Endometrial microvascular endothelial cells (primary cell): ENCODE measurements around the gene MEGF10. TPM values are rescaled to one million over a fixed set of nuclear protein-coding genes. Genes with fewer than 3 reads are reported as not detected.

Source experiments
- in situ Hi-C: cut with HindIII; loops from 2 replicates; pipeline ENCODE4 v1.10.0; 2017; ENCODE audit warnings: low sequenced_read_pairs, low pct_unique_long_range_greater_than_20kb; ENCODE audit errors: inconsistent ontology term
- total RNA-seq: library from RNA; depleted of rRNA; stranded (reverse); fragments of >200 nt; gene quantifications from one replicate; pipeline ENCODE4 v1.2.3, GENCODE V29; 2015; ENCODE audit errors: inconsistent ontology term

MEGF10 gene
- total RNA-seq, 1 donor from 2014 or later, result not detected

DNA sequence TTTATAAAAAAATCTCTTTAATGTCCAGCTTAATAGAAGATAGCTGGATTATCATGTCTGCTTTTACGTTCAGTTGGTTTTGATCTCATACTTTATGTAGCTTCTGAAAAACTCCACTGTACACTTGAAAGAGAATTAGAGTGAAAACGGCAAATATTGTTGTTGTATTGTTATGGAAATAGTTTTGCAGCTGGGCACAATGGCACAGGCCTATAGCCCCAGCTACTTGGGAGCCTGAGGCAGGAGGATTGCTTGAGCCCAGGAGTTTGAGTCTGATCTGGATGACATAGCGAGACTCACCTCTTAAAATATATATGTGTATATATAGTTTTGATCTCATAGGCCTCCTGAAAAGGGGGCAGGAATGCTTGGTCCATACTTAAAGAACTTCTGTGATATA lies 159.4 kb downstream of the MEGF10 start:
- in situ Hi-C loops, result no loop called here

- in situ Hi-C loops, result no loop called here
These were observed 160.5 kb downstream of the MEGF10 start for GRCh38 chr5:127451096-127451495.

DNA sequence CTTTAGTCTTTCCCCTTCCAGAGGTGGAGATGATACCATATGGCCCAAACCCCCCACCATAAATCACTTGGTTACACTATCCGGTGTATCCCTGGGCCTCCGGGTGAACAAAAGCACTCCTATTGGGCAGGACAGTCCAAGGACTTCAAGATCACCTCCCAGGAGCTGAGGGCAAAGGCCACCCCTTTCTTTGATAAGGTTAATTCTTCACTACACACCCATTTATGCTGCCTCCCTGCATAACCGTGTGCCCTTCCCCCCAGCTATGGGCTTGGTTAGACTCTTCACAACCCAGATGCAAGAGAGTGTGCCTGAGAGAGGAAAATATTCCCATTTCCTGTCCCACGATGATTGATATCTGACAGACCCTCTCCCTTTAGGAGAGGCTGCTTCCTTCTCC lies 162.0 kb downstream of the MEGF10 start:
- in situ Hi-C loops, result no loop called here

DNA sequence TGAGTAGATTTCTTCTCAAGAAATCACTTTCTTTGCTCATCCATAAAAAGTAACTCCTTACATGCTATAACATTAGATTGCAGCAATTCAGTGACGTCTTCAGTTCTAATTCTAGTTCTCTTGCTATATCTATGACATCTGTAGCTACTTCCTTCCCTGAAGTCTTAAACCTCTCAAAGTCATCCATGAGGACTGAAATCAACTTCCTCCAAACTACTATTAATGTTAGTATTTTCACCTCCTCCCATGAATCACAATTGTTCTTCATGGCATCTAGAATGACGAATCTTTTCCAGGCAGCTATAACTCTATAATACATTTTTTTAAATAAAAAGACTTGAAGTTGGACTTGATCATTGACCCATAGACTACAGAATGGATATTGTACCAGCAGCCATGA lies 180.6 kb downstream of the MEGF10 start:
- in situ Hi-C loops, result no loop called here

- in situ Hi-C loops, result no loop called here
These were observed 182.1 kb downstream of the MEGF10 start for GRCh38 chr5:127472700-127473099.

- in situ Hi-C loops, result no loop called here
These were observed 195.9 kb downstream of the MEGF10 start for GRCh38 chr5:127486471-127486870.

DNA sequence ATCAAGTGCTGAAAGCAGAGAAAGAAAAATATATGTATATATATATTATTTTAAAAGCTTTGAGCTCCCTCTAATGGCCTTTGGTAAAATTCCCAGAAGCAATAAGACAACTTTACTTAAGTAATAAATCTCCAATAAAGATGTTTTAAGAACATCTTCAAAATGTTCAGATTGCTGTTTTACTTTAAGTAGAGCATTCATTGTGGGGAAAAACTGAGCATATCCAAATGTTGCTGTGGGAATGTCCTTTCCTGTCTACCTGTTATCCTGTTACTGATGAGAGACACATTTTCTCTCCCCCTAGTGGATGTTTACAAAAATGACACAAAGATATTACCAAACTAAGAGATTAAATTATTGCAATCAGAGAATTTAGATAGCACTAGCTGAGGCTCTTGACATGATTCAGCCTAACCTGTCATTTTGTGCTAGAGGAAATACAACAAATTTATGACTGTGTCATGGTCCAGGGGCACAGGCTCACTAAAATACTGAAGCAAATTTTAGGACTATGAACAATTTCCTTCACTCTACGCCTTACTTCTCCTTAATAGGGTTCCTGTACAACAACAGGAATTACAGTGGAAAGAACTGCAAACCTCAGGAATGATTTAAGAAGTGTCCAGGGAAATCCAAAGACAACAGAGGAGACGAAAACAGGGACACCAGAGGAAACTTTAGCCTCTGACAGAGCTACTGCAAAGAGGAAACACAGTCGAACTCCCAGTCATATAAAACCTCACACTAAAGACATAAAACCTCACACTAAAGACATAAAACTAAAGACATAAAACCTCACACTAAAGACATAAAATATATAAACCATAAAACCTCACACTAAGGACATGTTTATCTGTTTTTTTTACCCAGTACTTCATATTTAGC lies 202.5 kb downstream of the MEGF10 start:
- in situ Hi-C loops, result no loop called here

- in situ Hi-C loops, result no loop called here
These were observed 208.0 kb downstream of the MEGF10 start for GRCh38 chr5:127498548-127498947.

DNA sequence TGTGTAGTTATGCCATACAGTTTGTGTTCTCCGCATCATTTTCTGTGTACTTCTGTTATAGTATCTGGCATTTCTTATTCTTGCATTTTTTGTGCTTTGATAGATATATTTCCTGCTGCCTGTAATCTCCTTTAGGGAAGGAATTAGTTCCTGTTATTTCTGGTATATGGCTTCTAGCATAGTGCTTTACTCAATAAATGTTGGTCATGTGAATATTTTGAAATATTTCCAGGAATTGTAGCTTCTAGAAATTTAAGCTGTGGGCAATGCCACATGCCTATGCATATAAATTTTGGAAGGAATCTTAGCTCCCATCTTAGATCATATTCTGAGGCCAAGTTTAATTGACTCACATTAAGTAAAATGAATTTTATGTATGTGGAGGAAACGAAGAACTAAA lies 215.3 kb downstream of the MEGF10 start:
- in situ Hi-C loops, result no loop called here

- in situ Hi-C loops, result no loop called here
These were observed 216.0 kb downstream of the MEGF10 start for GRCh38 chr5:127506616-127507015.

- in situ Hi-C loops, result no loop called here
These were observed 218.2 kb downstream of the MEGF10 start for GRCh38 chr5:127508644-127509373.

Other genes with a start within 250 kb of the MEGF10 start
- gene C5orf63, start 217.3 kb upstream of the MEGF10 start, total RNA-seq, result 1.0 TPM
- gene PRRC1, start 226.8 kb downstream of the MEGF10 start, total RNA-seq, result 39.7 TPM